ENCODE data around the gene KRTAP2-3.

KRTAP2-3 gene

GRCh38 chr17:41029633-41030245 lies 30.2 kb downstream of the KRTAP2-3 start, which contains the start of gene KRTAP1-4:
TSS of gene KRTAP1-4 (minus strand) at chr17:41030195. CDS start at chr17:41030078, 117 bp downstream.
- no peak for DNase-seq (ENCODE audit: low read depth)

GRCh38 chr17:41026715-41027471 lies 33.0 kb downstream of the KRTAP2-3 start, which contains the start of gene KRTAP1-5:
TSS of gene KRTAP1-5 (minus strand) at chr17:41027208. CDS start at chr17:41027155, 53 bp downstream.
- no peak for DNase-seq (ENCODE audit: low read depth)

GRCh38 chr17:41024697-41025096 lies 35.2 kb downstream of the KRTAP2-3 start:
- no peak for DNase-seq (ENCODE audit: low read depth)

- DNase-seq (ENCODE audit: low read depth) = no peak
Measured at GRCh38 chr17:41020336-41020735, 39.6 kb downstream of the KRTAP2-3 start.

- no peak for DNase-seq (ENCODE audit: low read depth)
Measured at GRCh38 chr17:41019415-41019814, 40.5 kb downstream of the KRTAP2-3 start.

- DNase-seq (ENCODE audit: low read depth) = no peak
Measured at GRCh38 chr17:41018541-41018940, 41.4 kb downstream of the KRTAP2-3 start.

GRCh38 chr17:41016578-41017215 lies 43.2 kb downstream of the KRTAP2-3 start:
- DNase-seq (ENCODE audit: low read depth) = no peak

GRCh38 chr17:41015454-41015853 lies 44.5 kb downstream of the KRTAP2-3 start:
- DNase-seq (ENCODE audit: low read depth) = no peak

GRCh38 chr17:41013606-41014005 lies 46.3 kb downstream of the KRTAP2-3 start:
- no peak for DNase-seq (ENCODE audit: low read depth)

GRCh38 chr17:41013181-41013580 lies 46.7 kb downstream of the KRTAP2-3 start:
- no peak for DNase-seq (ENCODE audit: low read depth)

GRCh38 chr17:41012326-41013120 lies 47.4 kb downstream of the KRTAP2-3 start:
- DNase-seq (ENCODE audit: low read depth) = no peak

- DNase-seq (ENCODE audit: low read depth) = no peak
Measured at GRCh38 chr17:41010441-41010840, 49.5 kb downstream of the KRTAP2-3 start.

- no peak for DNase-seq (ENCODE audit: low read depth)
Measured at GRCh38 chr17:41009936-41010335, 50.0 kb downstream of the KRTAP2-3 start.

GRCh38 chr17:41009301-41009760 lies 50.6 kb downstream of the KRTAP2-3 start:
- no peak for DNase-seq (ENCODE audit: low read depth)
